IMR-90 (cell line): ENCODE measurements around the gene KRT27.

Source experiments
- CEBPB ChIP-seq: IDR thresholded peaks from 2 replicates; pipeline ENCODE4 v1.6.1; 2012; ENCODE audit warnings: low read depth, low read length, improper control_type of control experiment
- CTCF ChIP-seq: conservative IDR thresholded peaks from 2 replicates; pipeline ENCODE4 v1.5.1; 2012; ENCODE audit warnings: mild to moderate bottlenecking, low read depth, low read length, improper control_type of control experiment
- FOS ChIP-seq: fragments of 150-350 bp; IDR thresholded peaks from 2 replicates; pipeline ENCODE4 v1.6.1; 2016; ENCODE audit warnings: low read depth, low read length
- POLR2A ChIP-seq: IDR thresholded peaks from 2 replicates; pipeline ENCODE4 v1.6.1; 2012; ENCODE audit warnings: mild to moderate bottlenecking, low read depth, low read length
- RCOR1 ChIP-seq: IDR thresholded peaks from 2 replicates; pipeline ENCODE4 v1.6.1; 2012; ENCODE audit warnings: mild to moderate bottlenecking, low read length, improper control_type of control experiment; ENCODE audit not compliant: insufficient replicate concordance
- RFX5 ChIP-seq: IDR thresholded peaks from 2 replicates; pipeline ENCODE4 v1.8.0; 2012; ENCODE audit warnings: low read depth, mild to moderate bottlenecking, low read length, moderate library complexity
- SMC3 ChIP-seq: fragments of 150-350 bp; IDR thresholded peaks from 2 replicates; pipeline ENCODE4 v1.6.1; 2016; ENCODE audit warnings: low read depth, mild to moderate bottlenecking, antibody characterized with exemption, low read length, moderate library complexity

DNA sequence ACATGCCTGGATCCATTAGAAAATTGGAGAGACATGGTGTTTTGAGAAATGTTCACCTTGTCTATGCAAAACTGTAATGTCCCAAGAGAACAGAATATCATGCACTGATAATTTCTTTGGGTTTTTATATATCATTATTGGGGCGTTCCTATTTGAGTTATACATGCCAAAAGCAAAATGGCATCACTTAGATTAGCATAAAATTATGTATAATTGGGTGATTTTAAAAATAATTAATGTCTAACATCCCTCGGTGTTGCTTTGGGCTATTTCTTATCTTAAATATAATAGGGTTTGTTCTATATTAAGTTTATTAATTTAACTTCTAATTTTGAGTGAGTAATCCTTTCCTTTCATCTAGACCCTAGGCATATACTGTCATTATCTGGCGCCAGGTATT, 17.5 kb upstream of the KRT27 start, which contains the start of gene KRT28:
- no peak for TF ChIP-seq CTCF
- TF ChIP-seq RFX5: no peak
- no peak for TF ChIP-seq CEBPB
- no peak for TF ChIP-seq POLR2A
- TF ChIP-seq RCOR1: no peak
- TF ChIP-seq SMC3: no peak
- TF ChIP-seq FOS: no peak
